GM23248 (cell line): Measurements from ENCODE around the gene BAHCC1. TPM values are rescaled to one million over a fixed set of nuclear protein-coding genes. Genes with fewer than 3 reads are reported as not detected.
"Not testable (repeated sequence)": the region's sequence is repeated elsewhere in the genome, so short reads cannot be mapped to it uniquely, and the experiment has no call there.

Source experiments
- DNase-seq: peaks from one replicate; pipeline ENCODE4 v3.0.0-alpha.2; 2015
- H2AFZ ChIP-seq: fragments of 200-600 bp; sonication (generic); 2 replicates; pipeline ENCODE4 v1.6.1; 2016; ENCODE audit warnings: antibody characterized with exemption
- H3F3A ChIP-seq: fragments of 200-600 bp; sonication (generic); 2 replicates; pipeline ENCODE4 v1.6.1; 2016; ENCODE audit warnings: mild to moderate bottlenecking, antibody characterized with exemption, mixed run types; ENCODE audit not compliant: insufficient read depth
- H3K27ac ChIP-seq: fragments of 200-600 bp; sonication (generic); 2 replicates; pipeline ENCODE4 v1.5.1; 2016; ENCODE audit warnings: mild to moderate bottlenecking
- H3K27me3 ChIP-seq: fragments of 200-600 bp; sonication (generic); replicated peaks from 2 replicates; pipeline ENCODE4 v1.6.1; 2016; ENCODE audit warnings: mild to moderate bottlenecking; ENCODE audit not compliant: insufficient read depth
- H3K36me3 ChIP-seq: fragments of 200-600 bp; sonication (generic); 2 replicates; pipeline ENCODE4 v1.6.1; 2016; ENCODE audit warnings: low read depth, mild to moderate bottlenecking
- H3K4me1 ChIP-seq: fragments of 200-600 bp; sonication (generic); 2 replicates; pipeline ENCODE4 v1.6.1; 2016; ENCODE audit warnings: mild to moderate bottlenecking; ENCODE audit not compliant: insufficient read depth
- H3K4me2 ChIP-seq: fragments of 200-600 bp; sonication (generic); one replicate; pipeline ENCODE4 v1.6.1; 2016; ENCODE audit warnings: mild to moderate bottlenecking; ENCODE audit not compliant: unreplicated experiment
- H3K4me3 ChIP-seq: fragments of 200-600 bp; sonication (generic); 2 replicates; pipeline ENCODE4 v1.5.1; 2016; ENCODE audit warnings: mild to moderate bottlenecking
- H3K79me2 ChIP-seq: fragments of 200-600 bp; sonication (generic); 2 replicates; pipeline ENCODE4 v1.6.1; 2016; ENCODE audit warnings: mild to moderate bottlenecking; ENCODE audit not compliant: insufficient read depth
- H3K9ac ChIP-seq: fragments of 200-600 bp; sonication (generic); 2 replicates; pipeline ENCODE4 v1.6.1; 2016; ENCODE audit warnings: mild to moderate bottlenecking
- H3K9me2 ChIP-seq: fragments of 200-600 bp; sonication (generic); 2 replicates; pipeline ENCODE4 v1.6.1; 2016; ENCODE audit warnings: mixed run types, mild to moderate bottlenecking, moderate library complexity; ENCODE audit not compliant: insufficient read depth
- H3K9me3 ChIP-seq: fragments of 200-600 bp; sonication (generic); one replicate; pipeline ENCODE4 v1.6.1; 2017; ENCODE audit warnings: low read depth
- H4K20me1 ChIP-seq: fragments of 200-600 bp; sonication (generic); 2 replicates; pipeline ENCODE4 v1.6.0; 2016; ENCODE audit not compliant: insufficient read depth
- EZH2 ChIP-seq: fragments of 200-600 bp; sonication (generic); IDR thresholded peaks from 2 replicates; pipeline ENCODE4 v1.6.1; 2018; ENCODE audit warnings: antibody characterized with exemption, mild to moderate bottlenecking; ENCODE audit not compliant: insufficient read depth, poor library complexity, severe bottlenecking
- EZH2phosphoT487 ChIP-seq: fragments of 200-600 bp; sonication (generic); IDR thresholded peaks from 2 replicates; pipeline ENCODE4 v1.6.1; 2018; ENCODE audit warnings: antibody characterized with exemption, moderate library complexity, mild to moderate bottlenecking, low read depth; ENCODE audit not compliant: insufficient read depth
- WGBS, 2 experiments: methylation state at CpG; one replicate each; pipeline ENCODE4 v1.1.6; 2015 to 2017; ENCODE audit warnings: low lambda C conversion rate in 2 of 2, low coverage in 1 of 2; ENCODE audit errors: missing lambda C conversion rate in 2 of 2; 5-methylcytosine and 5-hydroxymethylcytosine counted together
- in situ Hi-C: fragments of 300-500 bp; cut with MboI; formaldehyde crosslinking; loops from 2 replicates; pipeline ENCODE4 v1.15.0; 2020
- polyA plus RNA-seq: library from polyadenylated mRNA; unstranded; fragments of >200 nt; fragmentation: Nextera tagmentation; extraction: Ambion mirVana; gene quantifications from 2 replicates; pipeline ENCODE4 v1.2.1, GENCODE V29; 2016
- total RNA-seq: library from RNA; depleted of rRNA; stranded (reverse); fragments of >200 nt; shearing (Covaris generic); gene quantifications from 2 replicates; pipeline ENCODE4 v1.2.3, GENCODE V29; 2014

Gene BAHCC1
- total and polyA plus RNA-seq, 2 experiments from 2014 or later, result 1.3 to 3.0 TPM

DNA sequence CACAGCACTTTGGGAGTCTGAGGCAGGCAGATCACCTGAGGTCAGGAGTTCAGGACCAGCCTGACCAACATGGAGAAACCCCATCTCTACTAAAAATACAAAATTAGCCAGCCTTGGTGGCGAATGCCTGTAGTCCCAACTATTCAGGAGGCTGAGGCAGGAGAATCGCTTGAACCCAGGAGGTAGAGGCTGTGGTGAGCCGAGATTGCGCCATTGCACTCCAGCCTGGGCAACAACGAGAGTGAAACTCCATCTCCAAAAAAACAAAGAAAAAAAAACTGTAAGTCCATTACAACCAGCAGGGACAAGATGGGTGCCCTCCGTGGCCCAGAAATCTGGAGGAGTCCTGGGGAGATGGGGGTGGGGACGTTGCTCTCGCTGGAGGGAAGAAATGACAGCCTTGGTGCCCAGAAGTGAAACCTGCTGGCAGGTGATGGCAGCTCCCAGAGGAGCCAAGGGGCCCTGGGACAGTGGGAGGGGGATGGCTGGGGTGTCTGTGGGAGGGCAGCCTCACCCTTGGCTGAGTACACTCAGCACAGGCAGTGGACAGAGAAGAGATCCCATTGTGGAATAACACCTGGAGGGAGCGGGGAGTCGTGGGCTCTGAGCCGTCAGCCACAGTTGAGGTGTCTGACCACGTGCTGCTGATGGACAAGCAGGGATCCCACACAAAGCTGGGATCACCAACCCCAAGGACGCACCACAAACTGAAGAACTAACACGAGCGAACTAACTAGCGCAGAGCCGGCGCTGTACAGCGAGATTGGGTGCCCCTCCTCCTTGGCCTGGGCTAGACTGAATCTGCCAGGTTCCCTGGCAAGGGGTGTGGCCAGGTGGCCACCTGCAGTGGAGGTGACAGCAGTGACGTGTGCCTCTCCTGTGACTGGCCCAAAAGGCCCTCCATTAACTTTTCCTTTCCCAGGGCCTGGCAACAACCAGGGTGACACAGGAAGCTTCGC is 46.9 kb upstream of the BAHCC1 start:
- no peak for DNase-seq
- Histone ChIP-seq H3K27me3 (no peaks in the 10 kb centered on the region), H3K9me3 (no peaks in the 10 kb centered on the region), H3K27ac (no peak overlapping the region), H3F3A (peaks cover 9% of the 10 kb centered on the region; the same call in 1 of the 2 replicates), H3K36me3 (no peaks in the 10 kb centered on the region), H3K4me3 (no peak overlapping the region), H3K4me1 (no peaks in the 10 kb centered on the region), H3K4me2 (no peak overlapping the region), H2AFZ (no peak overlapping the region), H3K9ac (no peak overlapping the region), H3K9me2 (no peaks in the 10 kb centered on the region), H3K79me2 (peaks cover 20% of the 10 kb centered on the region), H4K20me1 (no peaks in the 10 kb centered on the region)
- in situ Hi-C loops, result no loop called here
- 87 to 92% methylated on average over 21 of the region's 21 CpGs for WGBS, 2 experiments
- no peak for TF ChIP-seq EZH2
- no peak for TF ChIP-seq EZH2phosphoT487

DNA sequence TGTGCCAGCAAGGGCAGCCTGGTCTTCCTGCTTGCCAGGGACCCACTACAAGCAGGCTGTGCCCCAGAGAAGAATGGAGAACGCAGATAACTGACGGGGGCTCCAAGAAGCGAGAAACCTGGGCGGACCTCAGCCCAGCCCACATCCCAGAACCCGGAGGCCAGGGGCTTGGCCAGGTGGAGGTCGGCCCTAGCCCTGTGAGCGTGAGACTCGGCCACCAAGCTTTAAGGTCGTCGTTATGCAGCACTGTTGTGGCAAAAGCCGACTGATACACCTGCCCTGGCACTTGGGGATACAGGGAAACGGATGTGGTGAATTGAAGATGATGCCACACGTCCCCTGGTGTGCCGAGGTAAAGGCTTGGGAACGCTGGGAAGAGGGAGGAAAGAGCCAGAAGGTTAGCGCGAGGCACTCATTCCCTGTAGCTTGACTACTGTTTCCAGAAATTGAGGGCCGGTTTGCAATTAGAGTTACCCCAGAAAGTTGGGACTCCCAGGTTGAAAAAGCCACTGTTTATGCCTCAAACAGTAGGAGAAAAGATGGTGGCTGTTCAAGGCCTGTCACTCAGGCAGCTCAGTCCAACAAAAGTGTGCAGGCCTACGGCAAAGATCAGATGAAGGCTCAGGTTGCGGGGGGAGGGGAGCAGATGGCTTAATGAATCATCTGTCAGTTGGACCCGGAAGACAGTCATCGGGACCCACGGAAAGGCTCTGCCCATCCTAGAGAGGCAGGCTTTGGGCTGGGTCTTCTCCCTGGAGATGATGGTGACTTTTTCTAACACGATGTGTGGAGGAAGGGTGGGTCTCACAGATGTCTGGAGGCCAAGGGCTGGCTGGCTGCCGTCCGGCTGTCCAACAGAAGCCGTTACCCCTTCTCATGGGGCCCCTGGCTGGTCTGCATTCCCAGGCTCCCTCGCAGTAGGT is 45.6 kb upstream of the BAHCC1 start:
- DNase-seq, result no peak
- no peaks in the 10 kb centered on the region for H3K36me3 ChIP-seq
- H3K79me2 ChIP-seq, result peaks cover 7% of the 10 kb centered on the region
- no peak for TF ChIP-seq EZH2
- no peak for TF ChIP-seq EZH2phosphoT487
- no peaks in the 10 kb centered on the region for H3K9me3 ChIP-seq
- no peaks in the 10 kb centered on the region for H4K20me1 ChIP-seq
- H3K27me3 ChIP-seq, result no peaks in the 10 kb centered on the region
- H3K27ac ChIP-seq, result no peak overlapping the region
- H3K9ac ChIP-seq, result no peak overlapping the region
- in situ Hi-C loops, result no loop called here
- no peaks in the 10 kb centered on the region for H3K4me1 ChIP-seq
- H3K4me2 ChIP-seq, result no peak overlapping the region
- no peak overlapping the region for H3K4me3 ChIP-seq
- H2AFZ ChIP-seq, result no peak overlapping the region
- WGBS, 2 experiments, result 80% methylated on average over 28 of the region's 28 CpGs
- H3F3A ChIP-seq, result 0 out of 2 replicates have a peak, but pooled peaks cover 3% of the 10 kb centered on the region
- H3K9me2 ChIP-seq, result no peaks in the 10 kb centered on the region

DNA sequence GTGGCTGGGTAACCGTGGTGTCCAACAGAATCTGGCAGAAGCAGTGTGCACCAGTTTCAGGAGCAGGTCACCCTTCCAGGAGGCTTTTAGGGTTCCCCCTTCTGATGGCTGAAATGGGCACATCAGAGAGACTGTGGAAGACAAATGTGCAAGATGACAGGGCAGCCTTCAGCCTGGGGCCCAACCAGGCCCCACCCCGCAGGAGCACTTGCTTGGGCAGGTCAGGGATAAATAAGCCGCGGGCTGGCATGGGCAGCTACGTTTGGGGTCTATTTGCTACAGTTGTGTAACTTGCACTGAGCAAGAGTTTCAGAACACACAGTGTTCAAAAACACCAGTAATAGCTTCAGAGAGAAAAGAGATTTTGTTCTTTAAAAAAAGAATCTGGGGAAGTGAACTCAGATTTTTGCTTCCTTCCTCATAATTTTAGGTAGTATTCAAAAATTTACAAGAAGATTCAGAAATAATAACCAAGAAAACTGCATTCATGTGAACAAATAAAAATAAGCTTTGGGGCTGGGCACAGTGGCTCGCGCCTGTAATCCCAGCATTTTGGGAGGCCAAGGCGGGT is 44.9 kb upstream of the BAHCC1 start:
- H3K27me3 ChIP-seq, result peaks cover 5% of the 10 kb centered on the region; the same call in 1 of the 2 replicates
- H2AFZ ChIP-seq, result no peak overlapping the region
- no peaks in the 10 kb centered on the region for H3K36me3 ChIP-seq
- H3K4me3 ChIP-seq, result no peak overlapping the region
- DNase-seq, result no peak
- WGBS, 2 experiments, result 88 to 93% methylated on average over 8 of the region's 8 CpGs
- in situ Hi-C loops, result no loop called here
- H3K9me3 ChIP-seq, result no peaks in the 10 kb centered on the region
- no peak overlapping the region for H3K4me2 ChIP-seq
- no peak overlapping the region for H3K27ac ChIP-seq
- H3K9ac ChIP-seq, result no peak overlapping the region
- H3K4me1 ChIP-seq, result no peaks in the 10 kb centered on the region
- no peaks in the 10 kb centered on the region for H4K20me1 ChIP-seq
- H3K79me2 ChIP-seq, result no peaks in the 10 kb centered on the region
- no peaks in the 10 kb centered on the region for H3F3A ChIP-seq
- no peak for TF ChIP-seq EZH2
- TF ChIP-seq EZH2phosphoT487, result no peak
- H3K9me2 ChIP-seq, result no peaks in the 10 kb centered on the region

DNA sequence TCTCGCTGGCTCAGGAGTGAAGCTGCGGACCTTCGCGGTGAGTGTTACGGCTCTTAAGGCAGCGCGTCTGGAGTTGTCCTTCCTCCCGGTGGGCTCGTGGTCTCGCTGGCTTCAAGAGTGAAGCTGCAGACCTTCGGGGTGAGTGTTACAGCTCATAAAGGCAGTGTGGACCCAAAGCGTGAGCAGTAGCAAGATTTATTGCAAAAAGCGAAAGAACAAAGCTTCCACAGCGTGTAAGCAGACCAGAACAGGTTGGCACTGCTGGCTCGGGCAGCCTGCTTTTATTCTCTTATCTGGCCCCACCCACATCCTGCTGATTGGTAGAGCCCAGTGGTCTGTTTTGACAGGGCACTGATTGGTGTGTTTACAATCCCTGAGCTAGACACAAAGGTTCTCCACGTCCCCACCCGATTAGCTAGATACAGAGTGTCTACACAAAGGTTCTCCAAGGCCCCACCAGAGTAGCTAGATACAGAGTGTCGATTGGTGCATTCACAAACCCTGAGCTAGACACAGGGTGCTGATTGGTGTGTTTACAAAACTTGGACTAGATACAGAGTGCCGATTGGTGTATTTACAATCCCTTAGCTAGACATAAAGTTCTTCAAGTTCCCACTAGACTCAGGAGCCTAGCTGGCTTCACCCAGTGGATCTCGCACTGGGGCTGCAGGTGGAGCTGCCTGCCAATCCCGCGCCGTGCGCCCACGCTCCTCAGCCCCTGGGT is 43.8 kb upstream of the BAHCC1 start:
- WGBS, 2 experiments, result 87 to 88% methylated on average over 24 to 25 of the region's 25 CpGs
- H3K79me2 ChIP-seq, H3K27ac ChIP-seq, H3K9ac ChIP-seq, H3K9me2 ChIP-seq, H3K27me3 ChIP-seq, H3F3A ChIP-seq, DNase-seq, H3K9me3 ChIP-seq, H3K36me3 ChIP-seq, in situ Hi-C loops, H3K4me3 ChIP-seq, H4K20me1 ChIP-seq, H3K4me2 ChIP-seq, H3K4me1 ChIP-seq, H2AFZ ChIP-seq: not testable (repeated sequence)

DNA sequence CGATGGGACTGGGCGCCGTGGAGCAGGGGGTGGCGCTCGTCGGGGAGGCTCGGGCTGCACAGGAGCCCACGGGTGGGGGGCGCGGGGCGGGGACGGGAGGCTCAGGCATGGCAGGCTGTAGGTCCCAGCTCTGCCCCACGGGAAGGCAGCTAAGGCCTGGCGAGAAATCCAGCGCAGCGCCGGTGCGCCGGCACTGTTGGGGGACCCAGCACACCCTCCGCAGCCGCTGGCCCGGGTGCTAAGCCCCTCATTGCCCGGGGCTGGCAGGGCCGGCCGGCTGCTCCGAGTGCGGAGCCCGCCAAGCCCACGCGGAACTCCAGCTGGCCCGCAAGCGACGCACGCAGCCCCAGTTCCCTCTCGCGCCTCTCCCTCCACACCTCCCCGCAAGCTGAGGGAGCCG is 43.2 kb upstream of the BAHCC1 start:
- H3K27me3 ChIP-seq, in situ Hi-C loops: not testable (repeated sequence)

More for the DNA sequence above, 43.2 kb upstream of the BAHCC1 start:
- not testable (repeated sequence) for H3K9me3 ChIP-seq, H3K27ac ChIP-seq, H4K20me1 ChIP-seq, H3K9ac ChIP-seq, H3K79me2 ChIP-seq, H3K4me2 ChIP-seq, H2AFZ ChIP-seq, H3K9me2 ChIP-seq, DNase-seq, H3K4me1 ChIP-seq, H3K4me3 ChIP-seq, H3K36me3 ChIP-seq, H3F3A ChIP-seq
- WGBS, 2 experiments, result 95 to 100% methylated on average over 1 to 36 of the region's 38 CpGs
